Activated naive CD4-positive, alpha-beta T cell treated with anti-CD3 and anti-CD28 coated beads for 36 hours (primary cell): ENCODE results near the gene PLXNB1. TPM values are rescaled to one million over a fixed set of nuclear protein-coding genes. Genes with fewer than 3 reads are reported as not detected.
"Not testable (repeated sequence)": the region's sequence is repeated elsewhere in the genome, so short reads cannot be mapped to it uniquely, and the experiment has no call there.

Experiments
- CTCF ChIA-PET: fragments of 350-600 bp; sonication (Branson Sonifier 250); formaldehyde crosslinking; loops from one replicate; lab custom pipeline; 2021; ENCODE audit warnings: antibody characterized with exemption; lab: Charles Lee
- DNase-seq: peaks from one replicate; pipeline ENCODE4 v3.0.0-alpha.2; 2020
- H3K27ac Mint-ChIP-seq: one replicate; pipeline ENCODE4 v1.8.0; 2021; ENCODE audit warnings: mild to moderate bottlenecking, mixed read lengths
- H3K27me3 Mint-ChIP-seq: one replicate; pipeline ENCODE4 v1.8.0; 2021; ENCODE audit warnings: low read depth, mixed read lengths
- H3K36me3 Mint-ChIP-seq: one replicate; pipeline ENCODE4 v1.8.0; 2021; ENCODE audit warnings: low read depth, mixed read lengths
- H3K4me1 Mint-ChIP-seq: one replicate; pipeline ENCODE4 v1.8.0; 2021; ENCODE audit warnings: low read depth, mixed read lengths
- H3K4me3 Mint-ChIP-seq: one replicate; pipeline ENCODE4 v1.8.0; 2021; ENCODE audit warnings: mild to moderate bottlenecking, moderate library complexity, mixed read lengths
- H3K9me3 Mint-ChIP-seq: one replicate; pipeline ENCODE4 v1.8.0; 2021; ENCODE audit warnings: mixed read lengths
- intact Hi-C: fragments of 100-400 bp; cut with micrococcal nuclease; formaldehyde crosslinking; loops from one replicate; pipeline ENCODE4 v1.15.1; 2023
- total RNA-seq, 2 experiments: library from RNA; stranded (reverse); gene quantifications; one replicate each; pipeline ENCODE4 v1.2.3, GENCODE V29; 2021

PLXNB1 gene
- total RNA-seq, 2 experiments from 2014 or later: 1.5 to 2.0 TPM

- peaks cover 38% of the 10 kb centered on the region for H3K4me1 Mint-ChIP-seq
Measured at GRCh38 chr3:48464713-48465221, 34.9 kb upstream of the PLXNB1 start.

GRCh38 chr3:48463703-48464102, 33.8 kb upstream of the PLXNB1 start:
- no peaks in the 10 kb centered on the region for H3K9me3 Mint-ChIP-seq
- H3K36me3 Mint-ChIP-seq: peaks cover 36% of the 10 kb centered on the region
- intact Hi-C loops: no loop called here
- CTCF ChIA-PET: interaction anchor here (0.6 to 1.3 kb wide), 4 partner anchors 16 to 85 kb away, joined by 3 to 5 read pairs (median 3); partner anchors contain the start of gene ATRIP
- DNase-seq: no peak
- no peak overlapping the region for H3K4me3 Mint-ChIP-seq
- no peaks in the 10 kb centered on the region for H3K27me3 Mint-ChIP-seq
- peaks cover 29% of the 10 kb centered on the region for H3K4me1 Mint-ChIP-seq
- no peak overlapping the region for H3K27ac Mint-ChIP-seq

More at GRCh38 chr3:48464713-48465221, 34.9 kb upstream of the PLXNB1 start:
- CTCF ChIA-PET: interaction anchor here (0.9 to 1.3 kb wide), 2 partner anchors 9 to 19 kb away, joined by 3 to 5 read pairs; partner anchors contain the start of gene ATRIP
- H3K36me3 Mint-ChIP-seq: peaks cover 38% of the 10 kb centered on the region
- no peaks in the 10 kb centered on the region for H3K9me3 Mint-ChIP-seq
- H3K4me3 Mint-ChIP-seq: no peak overlapping the region
- no peak for DNase-seq
- intact Hi-C loops: no loop called here
- H3K27me3 Mint-ChIP-seq: no peaks in the 10 kb centered on the region
- H3K27ac Mint-ChIP-seq: no peak overlapping the region

GRCh38 chr3:48461767-48462166, 31.9 kb upstream of the PLXNB1 start:
- H3K4me1 Mint-ChIP-seq: peaks cover 10% of the 10 kb centered on the region
- CTCF ChIA-PET: interaction anchor here (0.6 to 1.8 kb wide), 3 partner anchors 25 to 107 kb away, joined by 3 to 5 read pairs (median 4); no protein-coding TSS in a partner anchor
- H3K27ac Mint-ChIP-seq, H3K27me3 Mint-ChIP-seq, DNase-seq, H3K4me3 Mint-ChIP-seq, H3K9me3 Mint-ChIP-seq, intact Hi-C loops: not testable (repeated sequence)
- H3K36me3 Mint-ChIP-seq: peaks cover 26% of the 10 kb centered on the region

GRCh38 chr3:48460517-48460902, 30.6 kb upstream of the PLXNB1 start:
- CTCF ChIA-PET: interaction anchor here (1.8 kb wide), 1 partner anchor 24 kb away, joined by 9 read pairs; no protein-coding TSS in a partner anchor
- H3K9me3 Mint-ChIP-seq: no peaks in the 10 kb centered on the region
- no peak overlapping the region for H3K4me3 Mint-ChIP-seq
- no peaks in the 10 kb centered on the region for H3K27me3 Mint-ChIP-seq
- H3K27ac Mint-ChIP-seq: no peak overlapping the region
- intact Hi-C loops: no loop called here
- H3K36me3 Mint-ChIP-seq: peaks cover 16% of the 10 kb centered on the region
- peaks cover 4% of the 10 kb centered on the region for H3K4me1 Mint-ChIP-seq
- no peak for DNase-seq

- H3K27me3 Mint-ChIP-seq: no peaks in the 10 kb centered on the region
- intact Hi-C loops: no loop called here
- H3K4me3 Mint-ChIP-seq: no peak overlapping the region
- DNase-seq: no peak
- peaks cover 19% of the 10 kb centered on the region for H3K36me3 Mint-ChIP-seq
- H3K9me3 Mint-ChIP-seq: no peaks in the 10 kb centered on the region
- no peaks in the 10 kb centered on the region for H3K4me1 Mint-ChIP-seq
- no peak overlapping the region for H3K27ac Mint-ChIP-seq
- CTCF ChIA-PET: interaction anchor here (1.4 to 1.8 kb wide), 2 partner anchors 24 to 85 kb away, joined by 4 to 9 read pairs; no protein-coding TSS in a partner anchor
Measured at GRCh38 chr3:48459773-48460516, 30.1 kb upstream of the PLXNB1 start.

GRCh38 chr3:48459331-48459730, 29.4 kb upstream of the PLXNB1 start:
- Mint-ChIP-seq H3K36me3 (peaks cover 22% of the 10 kb centered on the region), H3K27ac (no peak overlapping the region)
- CTCF ChIA-PET: interaction anchor here (0.6 to 1.4 kb wide), 3 partner anchors 23 to 220 kb away, joined by 3 to 4 read pairs (median 4); no protein-coding TSS in a partner anchor

GRCh38 chr3:48456456-48456855, 26.6 kb upstream of the PLXNB1 start:
- CTCF ChIA-PET: interaction anchor here (0.6 to 6.5 kb wide), 4 partner anchors 8 to 720 kb away, joined by 3 to 38 read pairs (median 3); no protein-coding TSS in a partner anchor
- Mint-ChIP-seq H3K27me3 (no peaks in the 10 kb centered on the region), H3K27ac (no peak overlapping the region), H3K4me3 (no peak overlapping the region), H3K36me3 (peaks cover 34% of the 10 kb centered on the region), H3K9me3 (no peaks in the 10 kb centered on the region), H3K4me1 (no peaks in the 10 kb centered on the region)
- intact Hi-C loops: no loop called here
- no peak for DNase-seq

More at GRCh38 chr3:48459331-48459730, 29.4 kb upstream of the PLXNB1 start:
- Mint-ChIP-seq H3K27me3 (no peaks in the 10 kb centered on the region), H3K9me3 (no peaks in the 10 kb centered on the region), H3K4me3 (no peak overlapping the region), H3K4me1 (no peaks in the 10 kb centered on the region)
- no peak for DNase-seq
- intact Hi-C loops: no loop called here

- Mint-ChIP-seq H3K27me3 (no peaks in the 10 kb centered on the region), H3K27ac (no peak overlapping the region), H3K4me3 (no peak overlapping the region), H3K4me1 (peaks cover 22% of the 10 kb centered on the region), H3K36me3 (peaks cover 25% of the 10 kb centered on the region), H3K9me3 (no peaks in the 10 kb centered on the region)
- intact Hi-C loops: no loop called here
- CTCF ChIA-PET: interaction anchor here (0.6 to 6.5 kb wide), 4 partner anchors 11 to 39 kb away, joined by 3 to 38 read pairs (median 4); no protein-coding TSS in a partner anchor
- no peak for DNase-seq
Measured at GRCh38 chr3:48451270-48451669, 21.4 kb upstream of the PLXNB1 start.

GRCh38 chr3:48446425-48447193, 16.7 kb upstream of the PLXNB1 start, which contains the start of gene ATRIP:
Gene ATRIP, plus strand, starts transcription at chr3:48446737. Its CDS starts 109 bp downstream, at chr3:48446846.
- peak within 1 kb of the TSS; percentile 77 for H3K27ac Mint-ChIP-seq
- intact Hi-C loops: loop anchor here (5.0 to 10.0 kb wide), 2 partner anchors 188 to 216 kb away; partner anchors contain the start of genes CELSR3 and SLC26A6
- no peaks in the 10 kb centered on the region for H3K27me3 Mint-ChIP-seq
- CTCF ChIA-PET: interaction anchor here (0.6 to 3.6 kb wide), 7 partner anchors 10 to 390 kb away, joined by 3 to 45 read pairs (median 5); no protein-coding TSS in a partner anchor
- H3K4me1 Mint-ChIP-seq: peaks cover 41% of the 10 kb centered on the region
- peak; percentile 88 for DNase-seq
- peaks cover 22% of the 10 kb centered on the region for H3K36me3 Mint-ChIP-seq
- H3K9me3 Mint-ChIP-seq: no peaks in the 10 kb centered on the region
- peak within 1 kb of the TSS; percentile 87 for H3K4me3 Mint-ChIP-seq

- H3K27me3 Mint-ChIP-seq: no peaks in the 10 kb centered on the region
- H3K27ac Mint-ChIP-seq: peak overlapping the region; percentile 77
- no peaks in the 10 kb centered on the region for H3K9me3 Mint-ChIP-seq
- H3K4me1 Mint-ChIP-seq: peaks cover 45% of the 10 kb centered on the region
- peaks cover 25% of the 10 kb centered on the region for H3K36me3 Mint-ChIP-seq
- no peak for DNase-seq
- intact Hi-C loops: loop anchor here (5.0 to 10.0 kb wide), 2 partner anchors 189 to 216 kb away; partner anchors contain the start of genes CELSR3 and SLC26A6
- CTCF ChIA-PET: interaction anchor here (0.8 to 3.6 kb wide), 7 partner anchors 10 to 111 kb away, joined by 3 to 45 read pairs (median 5); no protein-coding TSS in a partner anchor
- H3K4me3 Mint-ChIP-seq: peak overlapping the region; percentile 87
Measured at GRCh38 chr3:48446043-48446424, 16.1 kb upstream of the PLXNB1 start.

- intact Hi-C loops: loop anchor here (5.0 to 10.0 kb wide), 2 partner anchors 189 to 217 kb away; partner anchors contain the start of genes CELSR3 and SLC26A6
- peaks cover 29% of the 10 kb centered on the region for H3K36me3 Mint-ChIP-seq
- CTCF ChIA-PET: interaction anchor here (0.8 to 3.6 kb wide), 8 partner anchors 9 to 112 kb away, joined by 3 to 45 read pairs (median 5); no protein-coding TSS in a partner anchor
- H3K4me1 Mint-ChIP-seq: peaks cover 51% of the 10 kb centered on the region
- no peak overlapping the region for H3K27ac Mint-ChIP-seq
- no peak for DNase-seq
- H3K4me3 Mint-ChIP-seq: peak overlapping the region; percentile 87
- no peaks in the 10 kb centered on the region for H3K9me3 Mint-ChIP-seq
- no peaks in the 10 kb centered on the region for H3K27me3 Mint-ChIP-seq
Measured at GRCh38 chr3:48445277-48445882, 15.5 kb upstream of the PLXNB1 start.
